Transverse colon (tissue), 4 donors: ENCODE data around the gene GLIS1.

Experiments
- POLR2A ChIP-seq: fragments of 450-650 bp; IDR thresholded peaks from one replicate; pipeline ENCODE4 v1.6.1; 2016; ENCODE audit warnings: antibody characterized with exemption, mild to moderate bottlenecking, moderate library complexity
- POLR2AphosphoS5 ChIP-seq, 3 donors: sonication (generic); formaldehyde crosslinking; IDR thresholded peaks; one replicate each; pipeline ENCODE4 v1.6.1; 2016; ENCODE audit warnings: antibody characterized with exemption in 3 of 3
- TF ChIP-seq, protein P1 (sequence below), 5 experiments: fragments of 200-600 bp in 3 of 5; fragments of 450-650 bp in 2 of 5; sonication (generic) in 3 of 5; IDR thresholded peaks; 1 replicate in 2 of 5; 2 replicates in 3 of 5; pipeline ENCODE4 v1.5.1; 2016 to 2017; ENCODE audit warnings: antibody characterized with exemption in 5 of 5, inconsistent platforms in 3 of 5, mild to moderate bottlenecking in 2 of 5, moderate library complexity in 1 of 5

DNA sequence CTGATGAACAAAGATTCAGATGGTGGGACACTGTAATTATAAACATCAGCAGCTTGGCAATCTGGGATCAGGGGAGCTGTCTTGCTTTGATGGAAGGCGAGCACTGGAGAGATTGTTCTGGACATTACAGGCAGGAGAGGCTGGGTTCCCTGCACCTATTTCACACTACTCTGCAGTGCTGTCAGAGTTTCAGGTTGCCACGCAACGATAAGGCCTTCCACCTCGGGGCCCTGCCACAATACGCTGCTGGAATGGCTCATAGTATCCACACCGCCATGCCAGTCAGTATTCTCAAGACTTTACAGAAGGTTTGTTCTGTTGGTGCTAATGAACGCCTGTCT, 96.8 kb downstream of the GLIS1 start:
- TF ChIP-seq, protein P1, sequence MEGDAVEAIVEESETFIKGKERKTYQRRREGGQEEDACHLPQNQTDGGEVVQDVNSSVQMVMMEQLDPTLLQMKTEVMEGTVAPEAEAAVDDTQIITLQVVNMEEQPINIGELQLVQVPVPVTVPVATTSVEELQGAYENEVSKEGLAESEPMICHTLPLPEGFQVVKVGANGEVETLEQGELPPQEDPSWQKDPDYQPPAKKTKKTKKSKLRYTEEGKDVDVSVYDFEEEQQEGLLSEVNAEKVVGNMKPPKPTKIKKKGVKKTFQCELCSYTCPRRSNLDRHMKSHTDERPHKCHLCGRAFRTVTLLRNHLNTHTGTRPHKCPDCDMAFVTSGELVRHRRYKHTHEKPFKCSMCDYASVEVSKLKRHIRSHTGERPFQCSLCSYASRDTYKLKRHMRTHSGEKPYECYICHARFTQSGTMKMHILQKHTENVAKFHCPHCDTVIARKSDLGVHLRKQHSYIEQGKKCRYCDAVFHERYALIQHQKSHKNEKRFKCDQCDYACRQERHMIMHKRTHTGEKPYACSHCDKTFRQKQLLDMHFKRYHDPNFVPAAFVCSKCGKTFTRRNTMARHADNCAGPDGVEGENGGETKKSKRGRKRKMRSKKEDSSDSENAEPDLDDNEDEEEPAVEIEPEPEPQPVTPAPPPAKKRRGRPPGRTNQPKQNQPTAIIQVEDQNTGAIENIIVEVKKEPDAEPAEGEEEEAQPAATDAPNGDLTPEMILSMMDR (IDR thresholded peaks at IDR 0.05), result no peak
- TF ChIP-seq POLR2AphosphoS5 (IDR thresholded peaks at IDR 0.05) (no peak), POLR2A (no peak)
